H1 (cell line): ENCODE measurements around the gene IRF3. TPM values are rescaled to one million over a fixed set of nuclear protein-coding genes. Genes with fewer than 3 reads are reported as not detected.
A peak's percentile ranks its signal among the peaks of the same experiment; 100 is the strongest.

Experiments
- CTCF ChIA-PET: fragments of 300-600 bp; sonication (Branson Sonifier 250); formaldehyde crosslinking; loops from one replicate; lab custom pipeline; 2021; ENCODE audit not compliant: partially characterized antibody; lab: Charles Lee
- POLR2A ChIA-PET: fragments of 300-600 bp; sonication (Branson Sonifier 250); formaldehyde crosslinking; loops from one replicate; lab custom pipeline; 2021; ENCODE audit warnings: inconsistent platforms; ENCODE audit not compliant: partially characterized antibody; lab: Charles Lee
- DNase-seq, 2 experiments: peaks; one replicate each; pipeline versions ENCODE4 v3.0.0 to v3.0.0-alpha.2; 2010 to 2022; ENCODE audit warnings: low spot score in 2 of 2, low read depth in 1 of 2, mixed read lengths in 1 of 2
- FAIRE-seq: peaks from 2 replicates; lab custom pipeline; 2011; peaks lifted over from hg19 to GRCh38; lab: Jason Lieb, UNC
- H2AFZ ChIP-seq: 2 replicates; pipeline ENCODE4 v1.8.1; 2012; ENCODE audit warnings: low read length, inconsistent platforms
- H2AK5ac ChIP-seq: 2 replicates; pipeline ENCODE4 v1.6.1; 2013; ENCODE audit warnings: low read depth, low read length
- H2BK120ac ChIP-seq: replicated peaks from 2 replicates; pipeline ENCODE3; 2013; ENCODE audit warnings: low read depth, low read length, inconsistent platforms
- H2BK12ac ChIP-seq: 2 replicates; pipeline ENCODE4 v1.6.1; 2013; ENCODE audit warnings: low read depth, low read length
- H2BK15ac ChIP-seq: 2 replicates; pipeline ENCODE4 v1.6.1; 2013; ENCODE audit warnings: low read length
- H2BK20ac ChIP-seq: 2 replicates; pipeline ENCODE4 v1.6.1; 2013; ENCODE audit warnings: low read length
- H2BK5ac ChIP-seq: 2 replicates; pipeline ENCODE4 v1.6.1; 2013; ENCODE audit warnings: low read depth, low read length
- H3K14ac ChIP-seq: 2 replicates; pipeline ENCODE4 v1.6.1; 2013; ENCODE audit warnings: inconsistent platforms; ENCODE audit not compliant: insufficient read length
- H3K18ac ChIP-seq: 2 replicates; pipeline ENCODE4 v1.6.1; 2013; ENCODE audit warnings: low read length; ENCODE audit errors: extremely low read depth
- H3K23ac ChIP-seq: 2 replicates; pipeline ENCODE4 v1.6.1; 2013; ENCODE audit warnings: inconsistent platforms; ENCODE audit not compliant: insufficient read length
- H3K23me2 ChIP-seq: 2 replicates; pipeline ENCODE4 v1.6.1; 2013; ENCODE audit warnings: low read depth, low read length
- H3K27ac ChIP-seq: 2 replicates; pipeline ENCODE4 v1.6.1; 2011; ENCODE audit warnings: low read depth, low read length, inconsistent platforms
- H3K27me3 ChIP-seq, 4 experiments: replicated peaks in 1 of 4; 1 replicate in 1 of 4; 2 replicates in 3 of 4; pipeline versions ENCODE4 v1.6.1 to v1.8.1; 2011 to 2013; ENCODE audit warnings: low read length in 3 of 4, mild to moderate bottlenecking in 3 of 4, inconsistent platforms in 2 of 4, mixed read lengths in 2 of 4, moderate library complexity in 1 of 4; ENCODE audit not compliant: control insufficient read depth in 3 of 4, insufficient read depth in 3 of 4; ENCODE audit errors: extremely low read depth in 1 of 4
- H3K36me3 ChIP-seq, 4 experiments: 2 replicates each; pipeline versions ENCODE4 v1.6.1 to v1.8.1; 2011 to 2013; ENCODE audit warnings: mild to moderate bottlenecking in 4 of 4, low read length in 3 of 4, moderate library complexity in 2 of 4, control low read depth in 1 of 4, inconsistent platforms in 1 of 4; ENCODE audit not compliant: insufficient read depth in 4 of 4, control insufficient read depth in 2 of 4
- H3K4ac ChIP-seq: replicated peaks from 2 replicates; pipeline ENCODE3; 2013; ENCODE audit warnings: low read length, low read depth, mixed read lengths, inconsistent platforms; ENCODE audit not compliant: insufficient read length
- H3K4me1 ChIP-seq, 4 experiments: replicated peaks in 1 of 4; 1 replicate in 1 of 4; 2 replicates in 3 of 4; pipeline versions ENCODE4 v1.6.1 to v1.8.1; 2011 to 2013; ENCODE audit warnings: low read length in 3 of 4, inconsistent platforms in 2 of 4, mixed read lengths in 1 of 4; ENCODE audit not compliant: insufficient read depth in 4 of 4, control insufficient read depth in 3 of 4
- H3K4me2 ChIP-seq, 2 experiments: 2 replicates each; pipeline versions ENCODE4 v1.6.1 to v1.8.1; 2011 to 2013; ENCODE audit warnings: low read depth in 2 of 2, low read length in 2 of 2, control low read depth in 1 of 2, inconsistent platforms in 1 of 2, mild to moderate bottlenecking in 1 of 2; ENCODE audit not compliant: insufficient read depth in 1 of 2
- H3K4me3 ChIP-seq, 4 experiments: fragments of 200-600, 300-600 bp in 1 of 4; sonication (generic), shearing (Covaris generic), sonication (Bioruptor Twin) in 1 of 4; 2 replicates each; pipeline versions ENCODE4 v1.5.1 to v1.8.1; 2011 to 2016; ENCODE audit warnings: low read length in 4 of 4, low read depth in 3 of 4, control low read depth in 2 of 4, inconsistent platforms in 2 of 4, mild to moderate bottlenecking in 2 of 4, mixed read lengths in 1 of 4, moderate library complexity in 1 of 4; ENCODE audit not compliant: insufficient read depth in 2 of 4; ENCODE audit errors: extremely low read depth in 1 of 4
- H3K56ac ChIP-seq: replicated peaks from 2 replicates; pipeline ENCODE3; 2013; ENCODE audit warnings: low read depth, mild to moderate bottlenecking, mixed read lengths, low read length, inconsistent platforms; ENCODE audit not compliant: insufficient read length
- H3K79me1 ChIP-seq: 2 replicates; pipeline ENCODE4 v1.6.1; 2013; ENCODE audit warnings: low read depth, low read length, control low read depth
- H3K79me2 ChIP-seq, 2 experiments: 2 replicates each; pipeline versions ENCODE4 v1.6.1 to v1.8.1; 2012 to 2013; ENCODE audit warnings: low read length in 2 of 2, mild to moderate bottlenecking in 2 of 2, inconsistent platforms in 1 of 2; ENCODE audit not compliant: insufficient read depth in 2 of 2, control insufficient read depth in 1 of 2
- H3K9ac ChIP-seq, 4 experiments: replicated peaks in 1 of 4; 1 replicate in 1 of 4; 2 replicates in 3 of 4; pipeline versions ENCODE4 v1.6.1 to v1.8.1; 2011 to 2013; ENCODE audit warnings: low read depth in 3 of 4, low read length in 3 of 4, control low read depth in 2 of 4, mild to moderate bottlenecking in 2 of 4, moderate library complexity in 2 of 4, inconsistent platforms in 1 of 4; ENCODE audit errors: extremely low read depth in 1 of 4
- H3K9me3 ChIP-seq, 2 experiments: 2 replicates each; pipeline versions ENCODE4 v1.6.1 to v1.8.1; 2012 to 2013; ENCODE audit warnings: mild to moderate bottlenecking in 2 of 2, moderate library complexity in 2 of 2, control low read depth in 1 of 2, inconsistent platforms in 1 of 2, low read depth in 1 of 2, low read length in 1 of 2, mixed read lengths in 1 of 2; ENCODE audit not compliant: insufficient read depth in 2 of 2
- H4K20me1 ChIP-seq, 2 experiments: replicated peaks in 1 of 2; 2 replicates each; pipeline versions ENCODE3 to v1.8.1; 2011 to 2013; ENCODE audit warnings: inconsistent platforms in 2 of 2, low read length in 2 of 2, mild to moderate bottlenecking in 1 of 2; ENCODE audit not compliant: insufficient read depth in 2 of 2, control insufficient read depth in 1 of 2
- H4K5ac ChIP-seq: 2 replicates; pipeline ENCODE4 v1.6.1; 2013; ENCODE audit warnings: low read length, low read depth, mixed read lengths, inconsistent platforms; ENCODE audit not compliant: insufficient read length
- H4K8ac ChIP-seq: 2 replicates; pipeline ENCODE4 v1.8.0; 2013; ENCODE audit warnings: mild to moderate bottlenecking, moderate library complexity, low read length, inconsistent platforms; ENCODE audit not compliant: insufficient read depth; ENCODE audit errors: extremely low read depth
- H4K91ac ChIP-seq: replicated peaks from 2 replicates; pipeline ENCODE3; 2013; ENCODE audit warnings: low read length, mixed read lengths, inconsistent platforms; ENCODE audit not compliant: insufficient read length
- CREB1 ChIP-seq: IDR thresholded peaks from 2 replicates; pipeline ENCODE4 v1.6.1; 2012; ENCODE audit warnings: inconsistent platforms
- EGR1 ChIP-seq: IDR thresholded peaks from 2 replicates; pipeline ENCODE4 v1.6.1; 2011; ENCODE audit warnings: low read depth, low read length, borderline replicate concordance
- GABPA ChIP-seq: IDR thresholded peaks from 2 replicates; pipeline ENCODE4 v1.6.1; 2011; ENCODE audit warnings: mild to moderate bottlenecking, low read length, moderate library complexity, borderline replicate concordance; ENCODE audit not compliant: insufficient read depth
- HDAC6 ChIP-seq: IDR thresholded peaks from one replicate; pipeline ENCODE4 v1.7.1; 2012; ENCODE audit warnings: low read depth, mild to moderate bottlenecking, inconsistent platforms, low read length, moderate library complexity
- JUN ChIP-seq: IDR thresholded peaks from 2 replicates; pipeline ENCODE4 v1.6.1; 2011; ENCODE audit warnings: low read depth, mild to moderate bottlenecking, improper control_type of control experiment, low read length
- KDM1A ChIP-seq: fragments of 200-600, 300-600 bp; sonication (generic); IDR thresholded peaks from 2 replicates; pipeline ENCODE4 v1.7.1; 2016; ENCODE audit warnings: mild to moderate bottlenecking, low read length, borderline replicate concordance
- PHF8 ChIP-seq: fragments of 200-600 bp; sonication (generic); conservative IDR thresholded peaks from 2 replicates; pipeline ENCODE4 v1.7.1; 2012; ENCODE audit warnings: low read depth, mild to moderate bottlenecking, inconsistent platforms, low read length, moderate library complexity
- POLR2A ChIP-seq, 2 experiments: IDR thresholded peaks; 1 replicate in 1 of 2; 2 replicates in 1 of 2; pipeline ENCODE4 v1.6.1; 2011; ENCODE audit warnings: low read depth in 2 of 2, low read length in 2 of 2, mild to moderate bottlenecking in 2 of 2; ENCODE audit errors: control extremely low read depth in 1 of 2
- SP2 ChIP-seq: IDR thresholded peaks from 2 replicates; pipeline ENCODE4 v1.6.1; 2012; ENCODE audit warnings: mild to moderate bottlenecking, low read length, inconsistent platforms
- WGBS, 2 experiments: shearing (Covaris generic) in 1 of 2; methylation state at CpG; one replicate each; pipeline versions ENCODE4 v1.1.6 to v1.1.7; 2013 to 2015; ENCODE audit warnings: low lambda C conversion rate in 2 of 2, mixed read lengths in 2 of 2, inconsistent platforms in 1 of 2, low coverage in 1 of 2, missing lambda C conversion rate in 1 of 2; ENCODE audit not compliant: insufficient replicate concordance in 2 of 2, insufficient coverage in 1 of 2, insufficient read length in 1 of 2; ENCODE audit errors: extremely low coverage in 1 of 2, missing lambda C conversion rate in 1 of 2; 5-methylcytosine and 5-hydroxymethylcytosine counted together
- polyA plus RNA-seq, 7 experiments: library from polyadenylated mRNA; depleted of rRNA in 3 of 7; stranded (reverse) in 5 of 7; unstranded in 2 of 7; fragments of >200 nt in 5 of 7; fragments of 200-250 nt in 2 of 7; gene quantifications; 1 replicate in 5 of 7; 2 replicates in 1 of 7; 4 replicates in 1 of 7; pipeline versions ENCODE4 v1.2.1 to v1.2.3, GENCODE V29; 2011 to 2013; ENCODE audit warnings: missing spikeins in 2 of 7, mixed read lengths in 2 of 7
- total RNA-seq: library from RNA; stranded (reverse); fragmentation: NEBNext Ultra II Directional; extraction: Animal tissue kit (Norgen Biotek cat#: 25700); gene quantifications from 2 replicates; pipeline ENCODE4 v1.2.1, GENCODE V29; 2021

IRF3 gene
- total and polyA plus RNA-seq, 2 of the 8 experiments (the other 6 are each of a cell fraction or from before 2014, with no cell fraction given): 103 to 114 TPM

GRCh38 chr19:49663224-49663623, 2.4 kb downstream of the IRF3 start:
- TF ChIP-seq SP2 (no peak), PHF8 (no peak), JUN (no peak), POLR2A (IDR thresholded peaks at IDR 0.05; ENCODE audit: control extremely low read depth in 1 of 2, low read depth in 2 of 2, low read length in 2 of 2) (peak in 1 of 2 experiments; percentile 65; a peak in 2 of 3 replicates), HDAC6 (no peak), GABPA (no peak), KDM1A (no peak), CREB1 (no peak), EGR1 (no peak)
- TF ChIP-seq, all 59 proteins: peak for 1
- Histone ChIP-seq H3K36me3 (peaks cover 18 to 45% (median 37%) of the 10 kb centered on the region in 4 experiments; a peak in 7 of 8 replicates), H2BK15ac (no peak overlapping the region), H4K91ac (no peak overlapping the region), H3K9ac (no peak overlapping the region; a peak in 1 of 7 replicates), H4K20me1 (peaks cover 9 to 11% of the 10 kb centered on the region in 2 experiments), H3K14ac (no peak overlapping the region), H2BK5ac (no peak overlapping the region), H3K4me2 (peak overlapping the region in 1 of 2 experiments; percentile 89; a peak in 1 of 4 replicates), H3K18ac (no peak overlapping the region), H3K4me3 (no peak overlapping the region), H2AFZ (no peak overlapping the region), H2BK20ac (no peak overlapping the region), H2BK120ac (no peak overlapping the region), H3K23ac (no peak overlapping the region), H2AK5ac (peak overlapping the region; percentile 69; the same call in 1 of the 2 replicates), H4K5ac (no peak overlapping the region), H4K8ac (0 out of 2 replicates have a peak overlapping the region, but pooled peaks have one; percentile 74), H3K4me1 (peaks cover 0 to 7% (median 2%) of the 10 kb centered on the region in 4 experiments; a peak in 4 of 7 replicates), H2BK12ac (no peak overlapping the region), H3K4ac (no peak overlapping the region), H3K23me2 (peaks cover 15% of the 10 kb centered on the region), H3K9me3 (peaks cover 9 to 11% of the 10 kb centered on the region in 2 experiments), H3K27me3 (no peaks in the 10 kb centered on the region), H3K27ac (no peak overlapping the region), H3K56ac (no peak overlapping the region), H3K79me1 (peaks cover 5% of the 10 kb centered on the region), H3K79me2 (peaks cover 5 to 32% of the 10 kb centered on the region in 2 experiments; a peak in 2 of 4 replicates)
- ChIA-PET CTCF (interaction anchor here (0.7 to 1.8 kb wide), 5 partner anchors 9 to 23 kb away, joined by 3 to 5 read pairs (median 4); no protein-coding TSS in a partner anchor), POLR2A (interaction anchor here (1.4 to 18.0 kb wide), 6 partner anchors 8 to 78 kb away, joined by 4 to 275 read pairs (median 24); partner anchors contain the start of genes PRMT1, RRAS and SCAF1)
- no peak for DNase-seq
- 89% methylated on average over 11 of the region's 12 CpGs; no CpG with 5 or more reads in 1 of the 2 experiments for WGBS, 2 experiments
- no peak for FAIRE-seq
